ENCODE measurements around the gene AGXT.

AGXT gene

DNA sequence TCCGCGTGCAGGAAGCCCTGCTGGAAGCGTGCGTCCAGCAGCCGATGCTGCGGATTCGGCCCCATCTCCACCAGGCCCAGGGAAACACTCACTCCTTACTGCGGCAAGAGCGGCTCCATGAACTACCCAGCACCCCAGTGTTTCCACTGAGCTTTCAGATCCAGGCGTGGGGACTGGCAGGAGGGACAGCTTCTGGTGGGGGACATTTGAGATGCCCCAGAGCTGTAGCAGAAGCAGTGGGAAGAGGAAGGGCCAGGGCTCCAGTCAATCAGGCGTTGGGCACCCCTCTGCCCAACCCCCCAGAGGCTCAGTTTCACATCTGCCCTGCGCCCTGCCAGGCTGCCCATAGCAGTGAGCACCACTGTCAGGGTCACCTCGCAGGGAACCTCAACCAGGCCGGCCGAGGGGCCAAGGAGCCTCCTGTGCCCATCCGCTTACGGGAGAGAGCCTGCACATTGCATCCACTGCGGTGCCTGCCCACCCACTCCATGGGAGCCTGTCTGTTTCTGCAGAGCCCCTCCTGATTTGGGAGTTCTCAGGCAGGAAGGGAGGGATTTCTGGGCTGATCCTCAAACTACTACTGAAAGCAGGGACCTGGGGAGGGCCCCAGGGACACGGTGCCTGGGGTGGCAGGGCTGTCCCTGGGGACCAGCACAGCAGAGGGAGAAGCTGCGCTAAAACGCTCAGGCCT is 4.6 kb downstream of the AGXT start:
- no peak overlapping the region for H3K4me3 Mint-ChIP-seq
- no peaks in the 10 kb centered on the region for H3K9me3 Mint-ChIP-seq
- H3K4me1 Mint-ChIP-seq = no peaks in the 10 kb centered on the region
- no peak for DNase-seq
- no peaks in the 10 kb centered on the region for H3K27me3 Mint-ChIP-seq
- no peak overlapping the region for H3K27ac Mint-ChIP-seq
- no peak for ATAC-seq

DNA sequence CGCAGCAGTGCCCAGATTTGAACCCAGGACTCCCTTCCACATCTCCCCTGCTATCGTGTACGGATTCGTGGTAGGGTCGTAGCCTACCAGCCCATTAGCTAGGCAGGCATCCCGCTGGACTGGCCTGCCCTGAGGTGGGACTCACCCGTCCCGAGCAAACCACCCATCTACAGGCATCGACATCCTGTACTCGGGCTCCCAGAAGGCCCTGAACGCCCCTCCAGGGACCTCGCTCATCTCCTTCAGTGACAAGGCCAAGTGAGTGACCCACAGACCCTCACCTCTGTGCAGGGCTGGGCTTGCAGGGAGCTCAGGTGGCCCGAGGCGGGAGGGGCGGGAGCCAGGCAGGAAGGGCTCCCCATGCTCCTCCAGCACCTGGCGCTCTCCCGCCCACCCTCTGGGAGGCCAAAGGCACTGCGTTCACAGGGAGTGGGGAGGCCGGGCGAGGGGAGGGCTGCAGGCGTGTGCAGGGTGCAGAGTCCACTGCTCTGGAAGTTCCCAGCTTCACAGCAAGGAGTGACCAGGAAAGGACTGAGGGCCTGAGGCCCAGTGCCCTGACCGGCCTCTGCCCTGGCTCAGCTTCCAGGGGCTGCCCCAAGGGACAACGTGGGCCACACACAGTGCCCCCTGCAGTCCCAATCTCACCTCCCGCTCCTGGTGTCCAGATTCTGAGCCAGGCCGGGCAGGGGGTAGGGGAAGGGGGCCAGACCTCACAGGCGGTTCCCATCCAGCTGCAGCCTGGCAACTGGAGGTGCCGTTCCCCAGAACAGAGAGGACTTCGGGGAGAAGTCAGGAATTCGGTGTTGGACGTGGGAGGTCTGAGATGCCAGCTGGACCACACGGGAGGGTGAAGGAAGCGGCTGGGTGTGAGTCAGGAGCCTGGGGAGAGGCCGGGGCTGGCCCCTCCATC is 5.4 kb downstream of the AGXT start:
- no peaks in the 10 kb centered on the region for H3K4me1 Mint-ChIP-seq
- H3K4me3 Mint-ChIP-seq = no peak overlapping the region
- ATAC-seq = no peak
- no peaks in the 10 kb centered on the region for H3K9me3 Mint-ChIP-seq
- no peaks in the 10 kb centered on the region for H3K27me3 Mint-ChIP-seq
- H3K27ac Mint-ChIP-seq = peak overlapping the region in 1 of 2 donors; percentile 93
- DNase-seq = no peak

DNA sequence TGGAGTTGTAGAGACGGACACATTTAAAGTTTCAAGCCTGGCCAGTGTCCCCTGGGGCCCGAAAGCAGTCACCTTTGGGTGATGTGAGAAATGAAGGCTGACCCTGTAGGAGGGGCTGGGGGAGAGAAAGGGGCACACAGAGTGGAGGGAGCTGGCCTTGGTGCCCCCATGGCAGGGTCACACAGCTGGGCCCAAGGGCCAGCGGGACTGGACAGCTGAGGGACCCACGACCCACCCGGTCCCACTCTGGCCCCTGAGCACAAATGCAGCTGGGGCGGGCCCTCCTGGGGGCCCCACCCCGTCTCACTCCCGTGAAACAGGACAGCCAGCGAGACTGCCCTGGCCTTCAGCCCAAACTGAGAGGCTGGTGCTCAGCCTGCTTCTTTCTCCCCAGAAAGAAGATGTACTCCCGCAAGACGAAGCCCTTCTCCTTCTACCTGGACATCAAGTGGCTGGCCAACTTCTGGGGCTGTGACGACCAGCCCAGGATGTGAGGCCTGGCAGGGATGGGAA is 6.1 kb downstream of the AGXT start:
- H3K27me3 Mint-ChIP-seq = no peaks in the 10 kb centered on the region
- no peaks in the 10 kb centered on the region for H3K9me3 Mint-ChIP-seq
- DNase-seq (no peak), ATAC-seq (no peak)
- no peaks in the 10 kb centered on the region for H3K4me1 Mint-ChIP-seq
- peak overlapping the region in 1 of 2 donors; percentile 93 for H3K27ac Mint-ChIP-seq
- no peak overlapping the region for H3K4me3 Mint-ChIP-seq

DNA sequence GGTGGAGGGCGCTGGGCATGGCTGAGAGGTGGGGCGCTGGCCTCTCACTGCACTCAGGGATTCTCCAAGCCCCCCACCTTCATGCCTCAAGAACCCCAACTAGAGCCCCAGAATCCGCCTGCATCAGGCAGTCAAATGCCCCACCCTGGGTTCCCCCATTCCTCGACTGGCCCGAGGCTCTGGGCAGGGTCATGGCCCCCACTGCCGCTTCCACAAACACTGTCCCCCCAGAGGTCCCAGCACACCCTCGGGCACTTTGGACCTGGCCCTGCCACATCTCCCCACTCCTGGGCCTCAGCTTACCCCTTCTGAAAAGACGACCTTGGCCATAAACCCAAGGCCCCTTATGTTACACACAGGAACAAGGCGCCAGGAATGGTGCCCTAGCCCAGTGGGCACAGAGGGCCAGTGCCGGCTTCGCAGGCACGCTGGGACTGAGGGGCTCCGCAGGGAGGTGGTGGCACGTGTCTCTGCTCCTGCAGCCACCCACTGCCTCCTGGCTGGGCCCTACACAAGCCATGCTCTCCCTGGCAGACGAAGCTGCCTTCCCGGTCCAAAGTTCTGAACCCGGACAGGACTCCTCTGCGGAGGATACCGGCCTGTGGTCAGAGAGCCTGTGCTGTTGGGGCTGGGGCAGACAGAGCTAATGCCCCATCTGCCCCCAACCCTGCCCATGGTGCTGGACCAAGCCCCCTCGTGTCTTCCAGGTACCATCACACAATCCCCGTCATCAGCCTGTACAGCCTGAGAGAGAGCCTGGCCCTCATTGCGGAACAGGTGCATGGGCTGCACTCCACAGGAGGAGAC is 6.8 kb downstream of the AGXT start:
- DNase-seq = no peak
- ATAC-seq = no peak
- Mint-ChIP-seq H3K27me3 (no peaks in the 10 kb centered on the region), H3K4me1 (no peaks in the 10 kb centered on the region), H3K9me3 (no peaks in the 10 kb centered on the region), H3K27ac (no peak overlapping the region), H3K4me3 (no peak overlapping the region)

DNA sequence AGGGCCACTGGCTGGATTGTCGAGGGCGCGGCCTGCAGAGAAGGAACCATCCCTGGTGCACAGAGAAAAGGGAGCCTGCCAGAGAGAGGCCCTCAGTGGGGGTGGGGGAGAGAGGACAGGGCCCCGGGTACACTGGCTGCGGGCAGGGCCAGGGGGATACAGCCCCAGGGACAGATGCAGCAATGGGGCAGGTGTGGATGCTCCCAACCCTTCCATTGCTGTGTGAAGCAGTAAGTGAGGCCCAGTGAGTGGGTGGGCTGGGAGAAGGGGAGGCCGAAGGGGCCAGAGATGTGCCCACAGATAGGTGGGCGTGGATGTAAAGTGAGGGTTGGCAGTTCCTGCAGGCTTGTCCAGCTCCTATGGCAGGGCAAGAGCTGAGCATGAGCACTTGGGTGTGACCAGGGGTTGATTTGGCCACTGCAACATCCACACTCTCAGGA is 7.4 kb downstream of the AGXT start:
- no peak for DNase-seq
- Mint-ChIP-seq H3K9me3 (no peaks in the 10 kb centered on the region), H3K27ac (no peak overlapping the region), H3K27me3 (no peaks in the 10 kb centered on the region), H3K4me1 (no peaks in the 10 kb centered on the region), H3K4me3 (no peak overlapping the region)
- ATAC-seq = no peak

DNA sequence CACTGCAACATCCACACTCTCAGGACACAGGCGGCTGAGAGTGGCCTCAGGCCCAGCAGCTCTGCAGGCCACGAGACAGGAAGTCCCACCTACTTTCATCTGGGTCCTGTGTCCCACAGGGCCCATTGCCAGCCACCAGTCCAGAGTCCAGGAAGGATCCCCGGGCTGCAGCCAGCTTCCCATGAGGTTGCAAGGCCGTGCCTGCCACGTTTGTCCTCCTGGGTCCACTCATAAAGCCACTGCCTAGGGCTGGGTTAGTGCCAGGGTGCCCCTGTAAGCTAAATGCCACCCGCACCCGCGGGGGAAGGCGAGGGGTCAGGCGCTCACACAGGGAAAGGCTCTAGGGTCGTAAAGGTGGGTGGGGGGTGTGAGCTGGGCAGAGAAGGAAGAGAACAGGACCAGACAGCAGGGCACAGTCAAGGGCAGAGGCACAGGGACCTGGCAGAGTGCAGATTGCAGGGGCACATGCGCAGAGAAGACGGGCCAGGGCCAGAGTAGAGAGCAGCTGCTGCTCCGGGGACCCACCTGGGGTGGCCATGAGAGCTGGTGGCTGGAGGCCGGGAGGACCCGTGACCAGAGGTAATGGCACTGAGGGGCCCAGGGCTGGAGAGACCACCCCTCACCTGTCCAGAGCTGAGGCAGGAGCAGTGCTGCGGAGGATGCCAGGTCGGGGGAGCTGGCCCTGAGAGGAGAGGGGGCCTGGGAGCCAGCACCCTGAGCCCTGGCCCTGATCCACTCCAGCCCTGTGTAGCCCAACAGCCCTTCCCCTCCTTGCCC is 8.0 kb downstream of the AGXT start:
- ATAC-seq = peak; percentile 7
- Mint-ChIP-seq H3K4me3 (no peak overlapping the region), H3K27ac (no peak overlapping the region), H3K27me3 (no peaks in the 10 kb centered on the region), H3K9me3 (no peaks in the 10 kb centered on the region), H3K4me1 (no peaks in the 10 kb centered on the region)
- no peak for DNase-seq

DNA sequence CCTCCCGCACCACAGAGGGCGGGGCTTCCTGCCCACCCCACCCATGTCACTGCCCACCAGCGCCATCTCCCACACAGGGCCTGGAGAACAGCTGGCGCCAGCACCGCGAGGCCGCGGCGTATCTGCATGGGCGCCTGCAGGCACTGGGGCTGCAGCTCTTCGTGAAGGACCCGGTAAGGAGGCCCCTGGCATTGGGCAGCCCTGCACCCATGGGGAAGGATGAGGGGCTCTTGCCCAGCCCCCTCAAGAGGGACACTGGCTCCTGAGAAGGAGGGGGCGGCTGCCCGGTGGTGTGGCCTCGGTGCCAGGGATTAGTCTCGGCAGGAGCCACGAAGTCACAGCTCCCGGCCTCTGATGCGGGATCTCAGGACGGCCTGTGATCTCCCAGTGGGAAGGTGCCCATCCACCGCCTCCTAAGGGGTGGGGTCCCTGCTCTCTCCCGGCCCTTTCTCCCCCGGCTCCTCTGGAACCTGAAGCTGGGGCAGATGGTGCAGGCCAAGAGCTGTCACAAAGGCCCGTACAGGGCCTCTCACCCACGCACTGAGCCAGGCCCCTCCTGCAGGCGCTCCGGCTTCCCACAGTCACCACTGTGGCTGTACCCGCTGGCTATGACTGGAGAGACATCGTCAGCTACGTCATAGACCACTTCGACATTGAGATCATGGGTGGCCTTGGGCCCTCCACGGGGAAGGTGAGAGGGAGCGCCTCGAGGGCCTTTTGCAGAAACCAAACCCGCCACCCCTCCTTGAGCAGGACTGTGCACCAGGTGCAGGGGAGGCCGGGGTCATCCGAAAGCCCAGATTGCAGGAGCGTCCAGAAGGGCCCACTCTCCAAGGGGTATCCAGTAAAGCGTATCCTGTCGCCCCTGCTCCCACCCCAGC is 9.1 kb downstream of the AGXT start:
- DNase-seq (no peak), ATAC-seq (peak; percentile 11)
- H3K4me3 Mint-ChIP-seq = no peak overlapping the region
- no peaks in the 10 kb centered on the region for H3K9me3 Mint-ChIP-seq
- H3K27ac Mint-ChIP-seq = no peak overlapping the region
- H3K4me1 Mint-ChIP-seq = no peaks in the 10 kb centered on the region
- H3K27me3 Mint-ChIP-seq = no peaks in the 10 kb centered on the region

DNA sequence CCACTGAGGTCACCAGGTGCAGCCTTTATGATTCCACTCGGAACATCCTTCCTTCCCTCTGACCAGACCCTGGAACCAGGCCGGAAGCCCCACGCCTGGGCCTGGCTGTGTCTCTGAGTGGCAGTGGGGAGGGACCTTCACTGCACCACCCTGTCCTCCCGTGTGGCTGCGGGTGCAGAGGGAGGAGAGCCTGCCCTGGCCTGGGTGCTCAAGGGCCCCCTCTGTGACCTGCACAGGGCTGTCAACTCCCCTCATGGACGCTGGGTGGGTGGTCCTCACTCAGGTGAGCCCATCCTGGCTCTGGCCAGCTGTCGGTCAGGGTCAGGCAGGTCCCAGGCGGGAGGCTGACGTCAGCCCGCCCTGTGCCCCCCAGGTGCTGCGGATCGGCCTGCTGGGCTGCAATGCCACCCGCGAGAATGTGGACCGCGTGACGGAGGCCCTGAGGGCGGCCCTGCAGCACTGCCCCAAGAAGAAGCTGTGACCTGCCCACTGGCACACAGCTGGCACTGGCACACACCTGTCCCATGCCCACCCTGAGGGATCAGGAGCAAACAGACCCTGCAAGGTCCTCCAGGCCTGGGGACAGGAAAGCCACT is 9.8 kb downstream of the AGXT start:
- Mint-ChIP-seq H3K9me3 (no peaks in the 10 kb centered on the region), H3K4me1 (no peaks in the 10 kb centered on the region), H3K27me3 (no peaks in the 10 kb centered on the region), H3K27ac (no peak overlapping the region), H3K4me3 (no peak overlapping the region)
- no peak for DNase-seq
- ATAC-seq = peak; percentile 19

DNA sequence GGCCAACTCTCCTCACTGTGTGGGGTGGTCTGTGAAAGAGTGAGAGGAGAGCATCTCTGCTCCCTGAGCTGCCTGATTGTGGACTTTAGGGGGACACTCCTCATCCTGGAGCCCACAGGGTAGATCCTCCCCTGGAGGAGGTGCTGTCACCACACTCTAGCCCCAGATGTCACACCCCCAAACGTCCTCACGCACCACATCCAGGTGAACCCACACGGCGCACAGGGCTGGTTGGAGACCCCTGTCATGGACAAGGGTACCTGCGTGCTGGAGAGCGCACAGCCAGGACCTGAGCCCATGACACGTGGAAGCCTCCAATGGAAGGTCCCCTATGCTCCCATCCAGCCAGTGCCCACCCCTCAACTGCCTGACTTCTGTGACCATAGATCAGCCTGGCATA is 10.5 kb downstream of the AGXT start:
- Mint-ChIP-seq H3K4me1 (no peaks in the 10 kb centered on the region), H3K9me3 (no peaks in the 10 kb centered on the region), H3K27me3 (no peaks in the 10 kb centered on the region), H3K4me3 (no peak overlapping the region), H3K27ac (no peak overlapping the region)
- ATAC-seq = no peak
- DNase-seq = no peak

DNA sequence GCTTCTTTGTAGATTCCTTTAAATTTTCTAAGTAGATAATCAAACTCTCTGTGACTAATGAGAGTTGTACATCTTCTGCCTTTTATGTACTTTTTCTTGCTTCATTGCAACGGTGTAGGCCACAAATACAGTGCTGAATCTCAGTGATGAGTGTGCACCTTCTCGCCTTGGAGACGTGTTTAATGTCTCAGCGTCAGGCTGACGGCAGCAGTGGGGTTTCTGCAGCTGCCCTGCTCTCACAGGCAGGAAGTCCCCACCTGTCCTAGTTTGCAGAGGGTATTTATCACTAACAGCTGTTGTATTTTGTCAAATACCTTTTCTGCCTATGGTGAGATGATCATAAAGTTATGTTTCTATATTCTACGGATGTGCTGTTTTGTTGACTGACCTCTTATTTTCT is 13.3 kb downstream of the AGXT start:
- DNase-seq (no peak), ATAC-seq (peak; percentile 52)
- Mint-ChIP-seq H3K27me3 (no peaks in the 10 kb centered on the region), H3K27ac (no peak overlapping the region), H3K4me1 (no peaks in the 10 kb centered on the region), H3K4me3 (no peak overlapping the region), H3K9me3 (no peaks in the 10 kb centered on the region)

DNA sequence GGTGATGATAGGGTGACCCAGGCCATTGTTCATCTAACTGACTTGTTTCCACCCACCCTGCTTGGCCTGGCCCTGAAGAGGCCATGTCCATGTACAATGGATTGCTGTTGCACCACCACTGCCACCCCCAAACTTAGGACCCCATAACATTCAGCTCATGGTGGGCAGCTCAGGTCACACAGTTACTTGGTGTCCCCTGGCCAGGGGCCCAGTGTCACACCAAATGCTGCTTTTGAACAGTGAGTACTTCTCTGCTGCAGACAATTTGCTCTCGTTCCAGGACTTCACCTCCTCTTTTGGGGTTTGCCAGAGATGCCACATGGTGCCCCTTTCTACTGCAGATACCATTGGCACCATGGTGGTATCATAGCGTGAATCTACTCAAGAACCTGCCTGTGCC is 15.6 kb downstream of the AGXT start:
- Mint-ChIP-seq H3K27me3 (no peaks in the 10 kb centered on the region), H3K4me1 (no peaks in the 10 kb centered on the region), H3K4me3 (no peak overlapping the region), H3K27ac (no peak overlapping the region), H3K9me3 (no peaks in the 10 kb centered on the region)
- no peak for DNase-seq
- ATAC-seq = no peak

DNA sequence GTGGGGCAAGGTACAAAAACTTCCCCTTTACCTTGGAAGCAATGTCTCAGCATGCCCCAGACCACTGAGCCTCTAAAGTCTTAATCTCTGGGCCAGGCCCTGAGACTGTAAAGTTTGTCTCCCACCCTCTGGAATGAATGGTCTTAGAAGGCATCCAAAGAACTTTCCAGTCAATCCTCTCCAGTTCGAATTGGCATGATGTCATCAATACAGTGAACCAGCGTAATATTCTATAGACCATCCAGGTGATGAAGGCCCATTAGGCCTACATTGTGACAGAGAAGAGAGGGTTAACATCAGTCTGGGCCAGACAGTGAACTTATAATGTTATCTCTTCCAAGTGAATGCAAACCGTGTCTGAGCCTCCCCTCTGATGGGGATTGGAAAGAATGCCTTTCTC is 16.1 kb downstream of the AGXT start:
- no peaks in the 10 kb centered on the region for H3K9me3 Mint-ChIP-seq
- DNase-seq (no peak), ATAC-seq (no peak)
- no peaks in the 10 kb centered on the region for H3K27me3 Mint-ChIP-seq
- no peak overlapping the region for H3K4me3 Mint-ChIP-seq
- no peaks in the 10 kb centered on the region for H3K4me1 Mint-ChIP-seq
- H3K27ac Mint-ChIP-seq = no peak overlapping the region

DNA sequence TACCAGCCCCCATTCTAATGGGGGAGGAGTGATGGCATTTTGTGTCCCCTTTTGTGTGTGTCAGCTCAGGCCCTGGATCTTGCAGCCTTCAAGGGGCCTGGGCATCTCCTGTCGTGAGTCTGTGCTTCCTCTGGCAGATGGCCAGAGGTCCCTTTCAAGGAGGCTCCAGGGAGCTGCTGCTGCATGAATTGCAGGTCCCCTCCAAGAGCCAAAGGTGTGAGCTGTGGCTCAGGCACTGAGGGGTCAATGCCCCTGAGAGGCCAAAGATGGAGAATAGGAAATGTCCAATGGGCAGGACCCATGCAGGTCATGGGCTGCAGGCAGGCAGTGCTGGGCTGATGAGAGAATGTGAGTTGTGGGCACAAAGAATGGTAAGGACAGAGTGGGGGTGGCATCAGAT is 16.9 kb downstream of the AGXT start:
- Mint-ChIP-seq H3K4me3 (no peak overlapping the region), H3K27ac (peak overlapping the region in 1 of 2 donors; percentile 22), H3K27me3 (no peaks in the 10 kb centered on the region), H3K9me3 (no peaks in the 10 kb centered on the region), H3K4me1 (no peaks in the 10 kb centered on the region)
- DNase-seq (no peak), ATAC-seq (no peak)

DNA sequence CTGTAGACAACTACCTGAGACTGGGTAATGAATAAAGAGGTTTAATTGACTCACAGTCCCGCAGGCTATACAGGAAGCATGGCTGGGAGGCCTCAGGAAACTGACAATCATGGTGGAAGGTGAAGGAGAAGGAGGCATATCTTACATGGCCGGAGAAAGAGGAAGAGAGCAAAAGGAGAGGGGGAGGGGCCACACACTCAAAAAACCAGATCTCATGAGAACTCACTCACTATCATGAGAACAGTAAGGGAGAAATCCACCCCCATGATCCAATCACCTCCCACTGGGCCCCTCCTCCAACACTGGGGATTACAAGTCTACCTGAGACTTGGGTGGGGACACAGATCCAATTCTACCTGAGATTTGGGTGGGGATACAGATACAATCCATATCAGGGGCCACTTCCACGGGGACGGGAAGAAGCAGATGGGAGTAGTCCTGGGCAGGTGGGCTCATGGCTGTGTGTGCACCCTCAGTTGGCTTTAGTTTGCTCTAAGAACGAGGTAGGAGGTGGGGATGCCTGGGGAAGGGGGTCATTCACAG is 17.5 kb downstream of the AGXT start:
- Mint-ChIP-seq H3K27ac (no peak overlapping the region), H3K4me3 (no peak overlapping the region), H3K4me1 (no peaks in the 10 kb centered on the region), H3K27me3 (no peaks in the 10 kb centered on the region), H3K9me3 (no peaks in the 10 kb centered on the region)
- DNase-seq (no peak), ATAC-seq (no peak)

Measured in stimulated activated naive CD8-positive, alpha-beta T cell treated with anti-CD3 and anti-CD28 coated beads, Interleukin-15, amount 100 ng/mL, for 72 hours (primary cell).